ENCODE measurements around the gene HEXIM2. TPM values are rescaled to one million over a fixed set of nuclear protein-coding genes. Genes with fewer than 3 reads are reported as not detected.
A peak's percentile ranks its signal among the peaks of the same experiment; 100 is the strongest.

The HEXIM2 gene
- total and polyA plus RNA-seq, 2 of the 4 experiments (the other 2 are of a cell fraction), result 4.5 to 6.1 TPM

DNA sequence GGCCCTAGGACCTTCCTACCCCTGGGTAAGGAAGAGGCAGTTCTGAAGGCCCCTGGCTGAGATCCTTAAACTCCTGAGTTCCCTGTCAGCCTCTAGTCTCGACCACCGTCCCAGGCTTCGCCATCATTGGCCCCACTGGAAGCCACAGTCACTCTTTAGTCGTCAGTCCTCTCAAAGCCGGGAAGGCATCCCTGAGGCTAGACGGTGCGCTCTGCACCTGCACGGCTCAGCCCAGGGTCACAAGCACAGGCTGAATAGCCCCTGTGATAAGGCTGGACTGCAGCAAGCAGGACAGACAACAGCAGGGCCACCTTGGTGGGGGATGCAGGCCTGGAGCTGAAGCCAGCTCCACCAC lies 16.7 kb upstream of the HEXIM2 start:
- ChIA-PET CTCF (interaction anchor here (1.8 to 2.1 kb wide), 2 partner anchors 10 to 53 kb away, joined by 4 to 10 read pairs; partner anchors contain the start of gene ACBD4), POLR2A (ENCODE audit: unreplicated experiment) (interaction anchor here (0.6 kb wide), 1 partner anchor 230 kb away, joined by 3 read pairs; no protein-coding TSS in a partner anchor)
- H2AK5ac ChIP-seq (ENCODE audit: low read depth, low read length), result peak overlapping the region; percentile 96
- no peak overlapping the region for H3K9ac ChIP-seq (ENCODE audit: low read depth, low read length)
- peaks cover 0 to 34% of the 10 kb centered on the region in 2 experiments; a peak in 2 of 4 replicates for H3K79me1 ChIP-seq (ENCODE audit: low read depth in 1 of 2, low read length in 2 of 2)
- H2BK5ac ChIP-seq (ENCODE audit: low read depth, low read length, poor library complexity, severe bottlenecking), result peak overlapping the region; percentile 90
- peak overlapping the region; percentile 40; the same call in 1 of the 2 replicates for H3K14ac ChIP-seq (replicated peaks; ENCODE audit: low read depth, low read length)
- H2BK15ac ChIP-seq (ENCODE audit: low read depth, low read length), result no peak overlapping the region; the same call in 2 of the 3 replicates
- H4K8ac ChIP-seq (ENCODE audit: low read depth in 2 of 2, low read length in 2 of 2), result peak overlapping the region; percentile 50 to 82; a peak in 3 of 4 replicates
- no TSS peak for BruUV-seq (replicated peaks)
- peak overlapping the region; percentile 37 for H4K91ac ChIP-seq (ENCODE audit: insufficient read depth, low read depth, low read length)
- no peak overlapping the region for H3K4me2 ChIP-seq (ENCODE audit: low read depth, low read length)
- no peak for TF ChIP-seq RAD21 (IDR thresholded peaks at IDR 0.05; ENCODE audit: low read length)
- no peak for TF ChIP-seq CHD1 (IDR thresholded peaks at IDR 0.05; ENCODE audit: low read depth, low read length)
- TF ChIP-seq NFE2L2 (IDR thresholded peaks at IDR 0.05; ENCODE audit: low read depth, low read length), result no peak
- no peak for TF ChIP-seq SMC3 (IDR thresholded peaks at IDR 0.05; ENCODE audit: low read depth, low read length)
- no peak for TF ChIP-seq MAZ (IDR thresholded peaks at IDR 0.05; ENCODE audit: borderline replicate concordance, low read depth, low read length)
- TF ChIP-seq, protein P1, sequence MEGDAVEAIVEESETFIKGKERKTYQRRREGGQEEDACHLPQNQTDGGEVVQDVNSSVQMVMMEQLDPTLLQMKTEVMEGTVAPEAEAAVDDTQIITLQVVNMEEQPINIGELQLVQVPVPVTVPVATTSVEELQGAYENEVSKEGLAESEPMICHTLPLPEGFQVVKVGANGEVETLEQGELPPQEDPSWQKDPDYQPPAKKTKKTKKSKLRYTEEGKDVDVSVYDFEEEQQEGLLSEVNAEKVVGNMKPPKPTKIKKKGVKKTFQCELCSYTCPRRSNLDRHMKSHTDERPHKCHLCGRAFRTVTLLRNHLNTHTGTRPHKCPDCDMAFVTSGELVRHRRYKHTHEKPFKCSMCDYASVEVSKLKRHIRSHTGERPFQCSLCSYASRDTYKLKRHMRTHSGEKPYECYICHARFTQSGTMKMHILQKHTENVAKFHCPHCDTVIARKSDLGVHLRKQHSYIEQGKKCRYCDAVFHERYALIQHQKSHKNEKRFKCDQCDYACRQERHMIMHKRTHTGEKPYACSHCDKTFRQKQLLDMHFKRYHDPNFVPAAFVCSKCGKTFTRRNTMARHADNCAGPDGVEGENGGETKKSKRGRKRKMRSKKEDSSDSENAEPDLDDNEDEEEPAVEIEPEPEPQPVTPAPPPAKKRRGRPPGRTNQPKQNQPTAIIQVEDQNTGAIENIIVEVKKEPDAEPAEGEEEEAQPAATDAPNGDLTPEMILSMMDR (conservative IDR thresholded peaks at IDR 0.05; ENCODE audit: low read depth, low read length), result no peak
- no peak for TF ChIP-seq RFX5 (IDR thresholded peaks at IDR 0.05; ENCODE audit: low read depth, low read length)
- TF ChIP-seq MXI1 (IDR thresholded peaks at IDR 0.05; ENCODE audit: borderline replicate concordance, low read depth, low read length), result no peak
- TF ChIP-seq FOS (IDR thresholded peaks at IDR 0.05; ENCODE audit: low read depth, low read length), result no peak
- no peak for TF ChIP-seq CEBPB (IDR thresholded peaks at IDR 0.05; ENCODE audit: low read depth, low read length)
- TF ChIP-seq MAFK (IDR thresholded peaks at IDR 0.05; ENCODE audit: low read depth, low read length), result no peak
- TF ChIP-seq, protein P2, sequence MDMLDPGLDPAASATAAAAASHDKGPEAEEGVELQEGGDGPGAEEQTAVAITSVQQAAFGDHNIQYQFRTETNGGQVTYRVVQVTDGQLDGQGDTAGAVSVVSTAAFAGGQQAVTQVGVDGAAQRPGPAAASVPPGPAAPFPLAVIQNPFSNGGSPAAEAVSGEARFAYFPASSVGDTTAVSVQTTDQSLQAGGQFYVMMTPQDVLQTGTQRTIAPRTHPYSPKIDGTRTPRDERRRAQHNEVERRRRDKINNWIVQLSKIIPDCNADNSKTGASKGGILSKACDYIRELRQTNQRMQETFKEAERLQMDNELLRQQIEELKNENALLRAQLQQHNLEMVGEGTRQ (IDR thresholded peaks at IDR 0.05; ENCODE audit: low read depth, low read length), result no peak
- TF ChIP-seq RCOR1 (IDR thresholded peaks at IDR 0.05; ENCODE audit: insufficient replicate concordance, low read length), result no peak
- no peak for TF ChIP-seq POLR2A (IDR thresholded peaks at IDR 0.05; ENCODE audit: low read depth, low read length)
- TF ChIP-seq, protein P3, sequence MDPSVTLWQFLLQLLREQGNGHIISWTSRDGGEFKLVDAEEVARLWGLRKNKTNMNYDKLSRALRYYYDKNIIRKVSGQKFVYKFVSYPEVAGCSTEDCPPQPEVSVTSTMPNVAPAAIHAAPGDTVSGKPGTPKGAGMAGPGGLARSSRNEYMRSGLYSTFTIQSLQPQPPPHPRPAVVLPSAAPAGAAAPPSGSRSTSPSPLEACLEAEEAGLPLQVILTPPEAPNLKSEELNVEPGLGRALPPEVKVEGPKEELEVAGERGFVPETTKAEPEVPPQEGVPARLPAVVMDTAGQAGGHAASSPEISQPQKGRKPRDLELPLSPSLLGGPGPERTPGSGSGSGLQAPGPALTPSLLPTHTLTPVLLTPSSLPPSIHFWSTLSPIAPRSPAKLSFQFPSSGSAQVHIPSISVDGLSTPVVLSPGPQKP (IDR thresholded peaks at IDR 0.05; ENCODE audit: borderline replicate concordance, low read depth, low read length), result no peak
- no peak for TF ChIP-seq BHLHE40 (IDR thresholded peaks at IDR 0.05; ENCODE audit: low read depth, low read length)
- dilution Hi-C loops (cut with HindIII; ENCODE audit: low sequenced_read_pairs, unreplicated experiment), result no loop called here
- H4K20me1 ChIP-seq (ENCODE audit: insufficient read depth, low read length), result peaks cover 17% of the 10 kb centered on the region
- H3K4ac ChIP-seq (ENCODE audit: low read depth, low read length), result peak overlapping the region; percentile 74
- H4K5ac ChIP-seq (ENCODE audit: low read depth, low read length), result peak overlapping the region; percentile 42; the same call in 1 of the 2 replicates
- no peak for ATAC-seq (ENCODE audit: low read depth)
- peak overlapping the region; percentile 70 for H2BK120ac ChIP-seq (ENCODE audit: low read depth, low read length)
- 85% methylated on average over 5 of the region's 8 CpGs; no CpG with 5 or more reads in 1 of the 2 experiments for WGBS, 2 experiments (ENCODE audit: extremely low coverage in 2 of 2, insufficient read length in 1 of 2)
- peak overlapping the region; percentile 82 for H2AK9ac ChIP-seq (replicated peaks; ENCODE audit: low read depth, low read length, poor library complexity)
- H3K27me3 ChIP-seq (ENCODE audit: control insufficient read depth, insufficient read depth, low read length), result no peaks in the 10 kb centered on the region
- H3K23ac ChIP-seq (ENCODE audit: low read depth, low read length), result peak overlapping the region; percentile 16; the same call in 1 of the 2 replicates
- peaks cover 14% of the 10 kb centered on the region for H3K9me1 ChIP-seq (ENCODE audit: insufficient read depth, low read length)
- H3K36me3 ChIP-seq (ENCODE audit: control insufficient read depth, insufficient read depth, low read length), result 0 out of 2 replicates have a peak, but pooled peaks cover 2% of the 10 kb centered on the region
- DNase-seq, result no peak
- H3K4me3 ChIP-seq (ENCODE audit: insufficient read depth, low read depth, low read length), result no peak overlapping the region
- H3K18ac ChIP-seq (ENCODE audit: low read depth, low read length), result no peak overlapping the region
- H3K9me3 ChIP-seq (ENCODE audit: control insufficient read depth, insufficient read depth, low read length), result no peaks in the 10 kb centered on the region
- peak overlapping the region; percentile 16; the same call in 1 of the 2 replicates for H2BK20ac ChIP-seq (ENCODE audit: low read depth, low read length)
- in situ Hi-C loops (cut with MboI; ENCODE audit: low sequenced_read_pairs), result no loop called here
- intact Hi-C loops (cut with micrococcal nuclease), result no loop called here
- H3K4me1 ChIP-seq (ENCODE audit: control insufficient read depth, insufficient read depth, low read length), result peaks cover 14% of the 10 kb centered on the region
- H3K27ac ChIP-seq (ENCODE audit: insufficient read depth, low read length), result peak overlapping the region; percentile 98; the same call in 1 of the 2 replicates
- peak overlapping the region; percentile 95 for H2AFZ ChIP-seq (replicated peaks; ENCODE audit: low read length, poor library complexity)
- H3K56ac ChIP-seq (ENCODE audit: extremely low read depth, insufficient read depth, low read length), result no peak overlapping the region

Data from IMR-90 (cell line).